Measurements from ENCODE around the gene RIOK1.

GRCh38 chr6:7432391-7433120, 42.9 kb downstream of the RIOK1 start:
- TF ChIP-seq CTCF (IDR thresholded peaks at IDR 0.05) = no peak
- TF ChIP-seq ZFX (IDR thresholded peaks at IDR 0.05; ENCODE audit: borderline replicate concordance) = no peak
